Skeletal muscle tissue (tissue), 4 donors: Measurements from ENCODE around the gene HMCN2. TPM values are rescaled to one million over a fixed set of nuclear protein-coding genes. Genes with fewer than 3 reads are reported as not detected.

Source experiments
- H3K27ac ChIP-seq: one replicate; pipeline ENCODE4 v1.7.0; 2013; ENCODE audit warnings: mild to moderate bottlenecking, low read depth, low read length, inconsistent platforms
- H3K27me3 ChIP-seq, 3 donors: one replicate each; pipeline ENCODE4 v1.7.0; 2013; ENCODE audit warnings: low read length in 3 of 3; ENCODE audit not compliant: control insufficient read depth in 3 of 3, insufficient read depth in 3 of 3
- H3K36me3 ChIP-seq, 3 donors: one replicate each; pipeline ENCODE4 v1.7.0; 2013; ENCODE audit warnings: low read length in 3 of 3; ENCODE audit not compliant: control insufficient read depth in 3 of 3, insufficient read depth in 3 of 3
- H3K4me1 ChIP-seq, 3 donors: one replicate each; pipeline ENCODE4 v1.7.0; 2013; ENCODE audit warnings: low read length in 3 of 3, mild to moderate bottlenecking in 3 of 3; ENCODE audit not compliant: control insufficient read depth in 3 of 3, insufficient read depth in 3 of 3
- H3K4me3 ChIP-seq, 3 donors: one replicate each; pipeline ENCODE4 v1.7.0; 2013; ENCODE audit warnings: low read length in 3 of 3
- H3K9ac ChIP-seq, 3 donors: one replicate each; pipeline ENCODE4 v1.7.0; 2013; ENCODE audit warnings: low read length in 3 of 3, mild to moderate bottlenecking in 3 of 3, moderate library complexity in 2 of 3, low read depth in 1 of 3
- H3K9me3 ChIP-seq, 3 donors: one replicate each; pipeline ENCODE4 v1.7.0; 2013; ENCODE audit warnings: low read length in 3 of 3; ENCODE audit not compliant: control insufficient read depth in 3 of 3
- total RNA-seq: library from RNA; depleted of rRNA; stranded (reverse); fragments of >200 nt; gene quantifications from one replicate; pipeline ENCODE4 v1.2.3, GENCODE V29; 2014
- donor health status: Osteomylitis.

The HMCN2 gene
- total RNA-seq, 1 donor from 2014 or later: 12.5 TPM

DNA sequence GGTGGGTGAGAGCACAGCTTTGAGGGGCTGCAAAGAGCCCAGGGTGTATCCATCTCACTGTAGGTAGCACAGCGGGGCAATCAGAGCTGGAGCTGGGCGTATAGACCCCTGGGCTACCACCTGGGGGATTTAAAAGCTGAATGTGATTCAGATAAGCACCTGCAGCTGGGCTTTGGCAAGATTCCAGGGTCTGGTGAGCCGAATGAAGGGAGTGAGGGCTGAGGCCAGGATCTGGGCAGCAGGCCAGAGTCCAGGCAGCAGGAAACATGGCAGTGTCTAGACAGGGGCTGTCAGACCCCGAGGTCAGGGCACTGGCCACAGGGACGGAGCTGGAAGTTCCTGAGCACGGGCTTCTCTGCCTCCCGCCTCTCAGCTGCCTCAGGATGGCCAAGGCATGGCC lies 187.9 kb downstream of the HMCN2 start:
- Histone ChIP-seq H3K27me3 (no peaks in the 10 kb centered on the region), H3K9me3 (no peaks in the 10 kb centered on the region), H3K4me1 (peaks cover 27 to 32% (median 30%) of the 10 kb centered on the region in 3 donors), H3K27ac (no peak overlapping the region), H3K36me3 (no peaks in the 10 kb centered on the region), H3K9ac (no peak overlapping the region), H3K4me3 (no peak overlapping the region)

DNA sequence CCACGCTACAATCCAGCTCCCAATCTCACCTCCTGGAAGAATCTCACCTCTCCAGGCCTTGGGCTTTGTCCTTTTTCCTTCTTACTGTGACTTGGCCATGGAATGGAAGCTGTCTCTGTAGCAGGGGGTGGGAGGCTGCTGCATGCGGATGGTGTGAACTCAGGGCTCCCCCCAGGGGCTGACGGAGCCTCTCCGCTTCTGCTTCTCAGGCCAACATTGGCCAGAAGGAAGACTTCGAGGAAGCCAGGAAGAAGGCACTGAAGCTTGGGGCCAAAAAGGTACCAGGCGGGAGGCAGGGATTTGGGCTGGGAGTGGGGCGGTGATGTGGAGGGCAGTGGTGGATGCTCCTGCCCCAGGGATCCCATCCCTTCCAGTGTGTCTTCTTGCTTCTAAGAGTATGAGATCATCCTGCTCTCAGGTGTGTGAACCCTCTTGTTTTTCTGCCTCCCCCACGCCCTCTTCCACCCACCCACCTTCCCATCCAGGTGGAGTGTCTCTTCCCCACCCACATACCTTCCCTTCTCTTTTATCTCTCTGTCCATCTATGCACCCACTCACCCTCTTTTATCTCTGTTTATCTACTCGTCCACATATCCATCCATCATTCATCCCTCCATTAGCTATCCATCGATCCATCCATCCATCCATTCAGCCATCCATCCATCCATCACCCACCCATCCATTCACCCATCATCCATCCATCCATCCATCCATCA lies 188.7 kb downstream of the HMCN2 start:
- Histone ChIP-seq H3K4me1 (peaks cover 27 to 30% (median 29%) of the 10 kb centered on the region in 3 donors), H3K9ac (no peak overlapping the region)

GRCh38 chr9:130454812-130455325 lies 189.3 kb downstream of the HMCN2 start:
- no peaks in the 10 kb centered on the region for H3K9me3 ChIP-seq
- H3K27me3 ChIP-seq: peaks cover 0 to 3% (median 0%) of the 10 kb centered on the region in 3 donors
- H3K36me3 ChIP-seq: peaks cover 0 to 2% (median 0%) of the 10 kb centered on the region in 3 donors
- peaks cover 27 to 30% (median 28%) of the 10 kb centered on the region in 3 donors for H3K4me1 ChIP-seq
- no peak overlapping the region for H3K4me3 ChIP-seq
- H3K27ac ChIP-seq: no peak overlapping the region
- no peak overlapping the region for H3K9ac ChIP-seq

More for the DNA sequence above, 188.7 kb downstream of the HMCN2 start:
- Histone ChIP-seq H3K4me3 (no peak overlapping the region), H3K36me3 (peaks cover 0 to 2% (median 0%) of the 10 kb centered on the region in 3 donors), H3K9me3 (no peaks in the 10 kb centered on the region), H3K27me3 (no peaks in the 10 kb centered on the region), H3K27ac (no peak overlapping the region)

DNA sequence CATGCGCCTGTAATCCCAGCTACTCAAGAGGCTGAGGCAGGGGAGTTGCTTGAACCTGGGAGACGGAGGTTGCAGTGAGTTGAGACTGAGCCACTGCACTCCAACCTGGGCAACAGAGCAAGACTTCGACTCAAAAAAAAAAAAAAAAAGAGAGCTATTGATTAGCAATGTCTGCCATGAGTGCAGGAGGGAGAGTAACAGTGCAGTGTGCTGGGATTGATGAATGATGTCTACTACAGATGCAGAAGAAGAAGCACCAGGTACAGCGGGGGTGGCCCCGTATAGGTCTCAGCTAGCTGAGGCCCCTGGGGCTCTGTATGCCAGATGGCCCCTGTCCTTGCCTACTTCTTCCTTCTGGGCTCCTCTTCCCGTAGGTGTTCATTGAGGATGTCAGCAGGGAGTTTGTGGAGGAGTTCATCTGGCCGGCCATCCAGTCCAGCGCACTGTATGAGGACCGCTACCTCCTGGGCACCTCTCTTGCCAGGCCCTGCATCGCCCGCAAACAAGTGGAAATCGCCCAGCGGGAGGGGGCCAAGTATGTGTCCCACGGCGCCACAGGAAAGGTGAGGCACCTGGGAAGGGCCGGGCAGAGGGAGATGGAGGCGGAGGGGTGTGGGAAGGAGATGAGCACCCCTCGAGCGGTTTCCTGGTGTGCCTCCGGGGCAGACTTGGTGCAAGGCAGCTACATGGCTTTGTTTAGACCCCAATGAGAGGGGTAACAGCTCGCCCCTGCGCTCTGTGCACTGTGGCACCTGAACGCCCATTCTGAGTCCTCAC lies 192.7 kb downstream of the HMCN2 start:
- peaks cover 0 to 8% (median 6%) of the 10 kb centered on the region in 3 donors for H3K4me1 ChIP-seq
- H3K9ac ChIP-seq: no peak overlapping the region
- H3K27ac ChIP-seq: no peak overlapping the region
- H3K4me3 ChIP-seq: no peak overlapping the region
- H3K36me3 ChIP-seq: peaks cover 0 to 2% (median 0%) of the 10 kb centered on the region in 3 donors
- H3K9me3 ChIP-seq: no peaks in the 10 kb centered on the region
- peaks cover 0 to 11% (median 0%) of the 10 kb centered on the region in 3 donors for H3K27me3 ChIP-seq

GRCh38 chr9:130458804-130459067 lies 193.2 kb downstream of the HMCN2 start:
- no peak overlapping the region for H3K9ac ChIP-seq
- no peak overlapping the region for H3K4me3 ChIP-seq
- H3K27me3 ChIP-seq: peaks cover 0 to 11% (median 0%) of the 10 kb centered on the region in 3 donors
- H3K9me3 ChIP-seq: no peaks in the 10 kb centered on the region
- peaks cover 0 to 2% (median under 1%) of the 10 kb centered on the region in 3 donors for H3K36me3 ChIP-seq
- no peak overlapping the region for H3K27ac ChIP-seq
- H3K4me1 ChIP-seq: peaks cover 0 to 3% (median 3%) of the 10 kb centered on the region in 3 donors

DNA sequence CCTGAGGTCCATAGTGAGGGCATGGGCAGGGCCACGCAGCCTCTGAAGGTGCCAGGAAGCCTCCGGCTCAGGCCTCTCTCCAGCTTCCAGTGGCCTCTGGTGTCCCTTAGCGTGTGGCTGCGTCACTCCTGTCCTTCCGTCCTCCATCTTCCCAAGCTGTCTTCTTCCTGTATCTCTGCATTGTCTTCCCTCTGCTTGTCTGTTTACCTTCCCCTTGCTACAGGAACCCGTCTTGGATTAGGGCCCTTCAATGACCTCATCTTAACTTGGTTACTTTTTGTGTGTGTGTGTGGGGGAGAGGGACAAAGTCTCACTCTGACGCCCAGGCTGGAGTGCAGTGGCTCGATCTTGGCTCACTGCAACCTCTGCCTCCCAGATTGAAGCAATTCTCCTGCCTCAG lies 193.6 kb downstream of the HMCN2 start:
- Histone ChIP-seq H3K4me3 (no peak overlapping the region), H3K27me3 (peaks cover 0 to 11% (median 0%) of the 10 kb centered on the region in 3 donors), H3K27ac (no peak overlapping the region), H3K4me1 (peaks cover 0 to 2% (median 0%) of the 10 kb centered on the region in 3 donors), H3K9me3 (no peaks in the 10 kb centered on the region), H3K36me3 (peaks cover under 1 to 4% (median 2%) of the 10 kb centered on the region in 3 donors), H3K9ac (no peak overlapping the region)

GRCh38 chr9:130459941-130460669 lies 194.5 kb downstream of the HMCN2 start:
- H3K27ac ChIP-seq: no peak overlapping the region
- H3K4me3 ChIP-seq: no peak overlapping the region
- peaks cover 0 to 2% (median 0%) of the 10 kb centered on the region in 3 donors for H3K4me1 ChIP-seq
- H3K36me3 ChIP-seq: peaks cover 2 to 4% (median 2%) of the 10 kb centered on the region in 3 donors
- no peak overlapping the region for H3K9ac ChIP-seq
- H3K9me3 ChIP-seq: no peaks in the 10 kb centered on the region
- peaks cover 0 to 11% (median 0%) of the 10 kb centered on the region in 3 donors for H3K27me3 ChIP-seq

GRCh38 chr9:130461218-130461630 lies 195.7 kb downstream of the HMCN2 start:
- Histone ChIP-seq H3K27ac (no peak overlapping the region), H3K4me3 (no peak overlapping the region), H3K9me3 (no peaks in the 10 kb centered on the region), H3K27me3 (peaks cover 0 to 11% (median 0%) of the 10 kb centered on the region in 3 donors), H3K4me1 (peaks cover 0 to 2% (median 0%) of the 10 kb centered on the region in 3 donors), H3K36me3 (peaks cover 2 to 6% (median 4%) of the 10 kb centered on the region in 3 donors), H3K9ac (no peak overlapping the region)

DNA sequence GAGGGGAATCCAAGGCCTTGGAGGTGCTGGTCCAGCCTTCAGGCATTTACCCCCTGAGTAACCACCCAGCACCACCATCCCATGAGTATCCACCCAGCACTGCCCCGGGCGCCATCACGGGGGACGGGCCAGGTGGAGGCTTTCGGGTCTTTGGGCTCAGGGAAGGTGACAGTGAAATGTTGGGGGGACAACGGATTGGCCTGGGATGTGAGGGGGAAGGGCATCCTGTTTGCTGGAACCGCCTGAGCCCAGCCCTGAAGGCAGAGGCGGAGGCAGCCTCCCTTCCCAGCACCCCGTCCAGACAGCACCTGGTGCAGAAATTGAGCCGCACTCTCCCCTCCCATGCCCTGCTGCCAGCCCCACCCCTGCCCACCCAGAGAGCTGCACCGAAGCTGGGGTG lies 196.2 kb downstream of the HMCN2 start:
- H3K4me3 ChIP-seq: no peak overlapping the region
- no peak overlapping the region for H3K27ac ChIP-seq
- peaks cover 0 to 2% (median 0%) of the 10 kb centered on the region in 3 donors for H3K4me1 ChIP-seq
- peaks cover 0 to 11% (median 0%) of the 10 kb centered on the region in 3 donors for H3K27me3 ChIP-seq
- no peaks in the 10 kb centered on the region for H3K9me3 ChIP-seq
- H3K36me3 ChIP-seq: peaks cover 2 to 6% (median 4%) of the 10 kb centered on the region in 3 donors
- H3K9ac ChIP-seq: no peak overlapping the region
